Measurements from ENCODE around the gene PTBP3. TPM values are rescaled to one million over a fixed set of nuclear protein-coding genes. Genes with fewer than 3 reads are reported as not detected.

Gene PTBP3
- polyA plus RNA-seq, 1 of the 3 experiments (the other 2 are of a cell fraction), result 6.1 TPM

DNA sequence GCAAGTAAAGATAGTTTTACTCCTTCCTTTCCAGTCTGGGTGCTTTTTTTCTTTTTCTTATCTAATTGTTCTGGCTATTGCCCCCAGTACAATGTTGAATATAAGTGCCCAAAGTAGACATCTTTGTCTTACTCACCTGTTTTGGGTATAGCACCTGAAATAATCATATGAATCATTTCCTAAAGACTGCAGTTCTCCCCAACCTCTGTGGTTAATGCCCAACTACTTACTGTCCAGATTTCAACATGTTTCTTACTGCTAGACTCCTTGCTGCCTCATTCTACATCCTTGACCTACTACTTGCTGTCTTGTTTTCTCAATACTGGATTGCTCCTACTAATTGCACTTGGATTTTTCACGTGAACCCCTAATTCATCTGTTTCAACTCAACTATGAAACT is 37.6 kb upstream of the PTBP3 start:
- H3K4me2 ChIP-seq, result no peak overlapping the region
- H2AFZ ChIP-seq (ENCODE audit: low read depth), result no peak overlapping the region
- H3K4me3 ChIP-seq (ENCODE audit: low read depth in 2 of 2, low read length in 1 of 2), result no peak overlapping the region
- ChIA-PET CTCF (interaction anchor here (2.4 kb wide), 1 partner anchor 10 kb away, joined by 11 read pairs; no protein-coding TSS in a partner anchor), POLR2A (interaction anchor here (0.6 kb wide), 1 partner anchor 17 kb away, joined by 3 read pairs; no protein-coding TSS in a partner anchor)
- H3K79me2 ChIP-seq (ENCODE audit: insufficient read depth), result no peaks in the 10 kb centered on the region
- TF ChIP-seq, protein P1, sequence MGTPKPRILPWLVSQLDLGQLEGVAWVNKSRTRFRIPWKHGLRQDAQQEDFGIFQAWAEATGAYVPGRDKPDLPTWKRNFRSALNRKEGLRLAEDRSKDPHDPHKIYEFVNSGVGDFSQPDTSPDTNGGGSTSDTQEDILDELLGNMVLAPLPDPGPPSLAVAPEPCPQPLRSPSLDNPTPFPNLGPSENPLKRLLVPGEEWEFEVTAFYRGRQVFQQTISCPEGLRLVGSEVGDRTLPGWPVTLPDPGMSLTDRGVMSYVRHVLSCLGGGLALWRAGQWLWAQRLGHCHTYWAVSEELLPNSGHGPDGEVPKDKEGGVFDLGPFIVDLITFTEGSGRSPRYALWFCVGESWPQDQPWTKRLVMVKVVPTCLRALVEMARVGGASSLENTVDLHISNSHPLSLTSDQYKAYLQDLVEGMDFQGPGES (IDR thresholded peaks at IDR 0.05; ENCODE audit: low read depth, low read length), result no peak
- TF ChIP-seq FOXM1 (IDR thresholded peaks at IDR 0.05; ENCODE audit: low read depth), result no peak
- TF ChIP-seq, protein P2, sequence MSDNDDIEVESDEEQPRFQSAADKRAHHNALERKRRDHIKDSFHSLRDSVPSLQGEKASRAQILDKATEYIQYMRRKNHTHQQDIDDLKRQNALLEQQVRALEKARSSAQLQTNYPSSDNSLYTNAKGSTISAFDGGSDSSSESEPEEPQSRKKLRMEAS (IDR thresholded peaks at IDR 0.05; ENCODE audit: low read depth), result no peak
- TF ChIP-seq, protein P3, sequence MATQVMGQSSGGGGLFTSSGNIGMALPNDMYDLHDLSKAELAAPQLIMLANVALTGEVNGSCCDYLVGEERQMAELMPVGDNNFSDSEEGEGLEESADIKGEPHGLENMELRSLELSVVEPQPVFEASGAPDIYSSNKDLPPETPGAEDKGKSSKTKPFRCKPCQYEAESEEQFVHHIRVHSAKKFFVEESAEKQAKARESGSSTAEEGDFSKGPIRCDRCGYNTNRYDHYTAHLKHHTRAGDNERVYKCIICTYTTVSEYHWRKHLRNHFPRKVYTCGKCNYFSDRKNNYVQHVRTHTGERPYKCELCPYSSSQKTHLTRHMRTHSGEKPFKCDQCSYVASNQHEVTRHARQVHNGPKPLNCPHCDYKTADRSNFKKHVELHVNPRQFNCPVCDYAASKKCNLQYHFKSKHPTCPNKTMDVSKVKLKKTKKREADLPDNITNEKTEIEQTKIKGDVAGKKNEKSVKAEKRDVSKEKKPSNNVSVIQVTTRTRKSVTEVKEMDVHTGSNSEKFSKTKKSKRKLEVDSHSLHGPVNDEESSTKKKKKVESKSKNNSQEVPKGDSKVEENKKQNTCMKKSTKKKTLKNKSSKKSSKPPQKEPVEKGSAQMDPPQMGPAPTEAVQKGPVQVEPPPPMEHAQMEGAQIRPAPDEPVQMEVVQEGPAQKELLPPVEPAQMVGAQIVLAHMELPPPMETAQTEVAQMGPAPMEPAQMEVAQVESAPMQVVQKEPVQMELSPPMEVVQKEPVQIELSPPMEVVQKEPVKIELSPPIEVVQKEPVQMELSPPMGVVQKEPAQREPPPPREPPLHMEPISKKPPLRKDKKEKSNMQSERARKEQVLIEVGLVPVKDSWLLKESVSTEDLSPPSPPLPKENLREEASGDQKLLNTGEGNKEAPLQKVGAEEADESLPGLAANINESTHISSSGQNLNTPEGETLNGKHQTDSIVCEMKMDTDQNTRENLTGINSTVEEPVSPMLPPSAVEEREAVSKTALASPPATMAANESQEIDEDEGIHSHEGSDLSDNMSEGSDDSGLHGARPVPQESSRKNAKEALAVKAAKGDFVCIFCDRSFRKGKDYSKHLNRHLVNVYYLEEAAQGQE (IDR thresholded peaks at IDR 0.05; ENCODE audit: low read depth, low read length), result no peak
- no peak for TF ChIP-seq CHD2 (IDR thresholded peaks at IDR 0.05; ENCODE audit: low read length, partially characterized antibody)
- TF ChIP-seq, protein P4, sequence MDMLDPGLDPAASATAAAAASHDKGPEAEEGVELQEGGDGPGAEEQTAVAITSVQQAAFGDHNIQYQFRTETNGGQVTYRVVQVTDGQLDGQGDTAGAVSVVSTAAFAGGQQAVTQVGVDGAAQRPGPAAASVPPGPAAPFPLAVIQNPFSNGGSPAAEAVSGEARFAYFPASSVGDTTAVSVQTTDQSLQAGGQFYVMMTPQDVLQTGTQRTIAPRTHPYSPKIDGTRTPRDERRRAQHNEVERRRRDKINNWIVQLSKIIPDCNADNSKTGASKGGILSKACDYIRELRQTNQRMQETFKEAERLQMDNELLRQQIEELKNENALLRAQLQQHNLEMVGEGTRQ (IDR thresholded peaks at IDR 0.05; ENCODE audit: borderline replicate concordance, low read depth, low read length), result no peak
- no peak for TF ChIP-seq JUND (IDR thresholded peaks at IDR 0.05)
- TF ChIP-seq MEF2A (IDR thresholded peaks at IDR 0.05; ENCODE audit: borderline replicate concordance, low read depth), result no peak
- no peak for TF ChIP-seq ELF1 (IDR thresholded peaks at IDR 0.05)
- TF ChIP-seq NRF1 (IDR thresholded peaks at IDR 0.05; ENCODE audit: low read depth, low read length), result no peak
- TF ChIP-seq RFX5 (IDR thresholded peaks at IDR 0.05; ENCODE audit: low read length), result no peak
- TF ChIP-seq TEAD4 (IDR thresholded peaks at IDR 0.05; ENCODE audit: borderline replicate concordance, insufficient read depth), result no peak
- TF ChIP-seq MXI1 (IDR thresholded peaks at IDR 0.05; ENCODE audit: low read depth, low read length), result no peak
- no peak for TF ChIP-seq TCF12 (IDR thresholded peaks at IDR 0.05)
- no peak for DNase-seq
- H3F3A ChIP-seq (replicated peaks; ENCODE audit: insufficient read depth), result no peaks in the 10 kb centered on the region
- no peaks in the 10 kb centered on the region for H3K27me3 ChIP-seq (ENCODE audit: insufficient read depth)
- H4K20me1 ChIP-seq (ENCODE audit: insufficient read depth), result no peaks in the 10 kb centered on the region
- no peaks in the 10 kb centered on the region for H3K9me2 ChIP-seq
- H3K36me3 ChIP-seq (replicated peaks in 1 of 2; ENCODE audit: control insufficient read depth in 1 of 2, insufficient read depth in 2 of 2, low read length in 1 of 2), result no peaks in the 10 kb centered on the region
- no peak overlapping the region for H3K27ac ChIP-seq (ENCODE audit: low read depth in 2 of 2, low read length in 1 of 2)
- H3K9me3 ChIP-seq, result peaks cover 3% of the 10 kb centered on the region; the same call in 1 of the 2 replicates
- H3K4me1 ChIP-seq (ENCODE audit: control insufficient read depth in 1 of 2, insufficient read depth in 2 of 2, low read depth in 1 of 2, low read length in 1 of 2), result no peaks in the 10 kb centered on the region
- H3K9ac ChIP-seq, result no peak overlapping the region
- WGBS (ENCODE audit: low lambda C conversion rate), result 45% methylated on average over 1 of the region's 1 CpG
